Measurements from ENCODE around the gene CUL7. TPM values are rescaled to one million over a fixed set of nuclear protein-coding genes. Genes with fewer than 3 reads are reported as not detected.
A peak's percentile ranks its signal among the peaks of the same experiment; 100 is the strongest.
"Not testable (repeated sequence)": the region's sequence is repeated elsewhere in the genome, so short reads cannot be mapped to it uniquely, and the experiment has no call there.

The CUL7 gene
- polyA plus RNA-seq, 6 donors from 2014 or later = 3.1 to 6.4 (median 4.4) TPM

- H3K4me1 Mint-ChIP-seq = peaks cover 53 to 76% (median 67%) of the 10 kb centered on the region in 3 donors
- no peak for DNase-seq
- peak overlapping the region; percentile 52 to 96 (median 91) for H3K27ac Mint-ChIP-seq
- H3K36me3 Mint-ChIP-seq = peaks cover 0 to 5% of the 10 kb centered on the region in 2 donors
- H3K9me3 Mint-ChIP-seq = no peaks in the 10 kb centered on the region
- H3K4me3 Mint-ChIP-seq = peak overlapping the region; percentile 84 to 99 (median 96)
- ATAC-seq (ENCODE audit: low read depth in 2 of 2) = no peak
- no peaks in the 10 kb centered on the region for H3K27me3 Mint-ChIP-seq
These were observed 40.4 kb downstream of the CUL7 start for GRCh38 chr6:43013097-43013842.

GRCh38 chr6:43012364-43012763 lies 41.3 kb downstream of the CUL7 start:
- peak overlapping the region in 4 of 6 donors; percentile 58 to 96 (median 76) for H3K27ac Mint-ChIP-seq
- H3K4me3 Mint-ChIP-seq = peak overlapping the region; percentile 28 to 99 (median 88)
- no peaks in the 10 kb centered on the region for H3K9me3 Mint-ChIP-seq
- no peak for ATAC-seq (ENCODE audit: low read depth in 2 of 2)
- H3K27me3 Mint-ChIP-seq = no peaks in the 10 kb centered on the region
- no peaks in the 10 kb centered on the region for H3K36me3 Mint-ChIP-seq
- DNase-seq = no peak
- peaks cover 47 to 70% (median 62%) of the 10 kb centered on the region in 3 donors for H3K4me1 Mint-ChIP-seq

GRCh38 chr6:43011207-43011606 lies 42.4 kb downstream of the CUL7 start:
- DNase-seq = no peak
- no peaks in the 10 kb centered on the region for H3K27me3 Mint-ChIP-seq
- peaks cover 0 to 1% of the 10 kb centered on the region in 2 donors for H3K36me3 Mint-ChIP-seq
- peaks cover 46 to 59% (median 55%) of the 10 kb centered on the region in 3 donors for H3K4me1 Mint-ChIP-seq
- no peak for ATAC-seq (ENCODE audit: low read depth in 2 of 2)
- H3K27ac Mint-ChIP-seq = peak overlapping the region in 2 of 6 donors; percentile 90 to 96
- H3K4me3 Mint-ChIP-seq = peak overlapping the region in 2 of 8 donors; percentile 69 to 84
- no peaks in the 10 kb centered on the region for H3K9me3 Mint-ChIP-seq

DNA sequence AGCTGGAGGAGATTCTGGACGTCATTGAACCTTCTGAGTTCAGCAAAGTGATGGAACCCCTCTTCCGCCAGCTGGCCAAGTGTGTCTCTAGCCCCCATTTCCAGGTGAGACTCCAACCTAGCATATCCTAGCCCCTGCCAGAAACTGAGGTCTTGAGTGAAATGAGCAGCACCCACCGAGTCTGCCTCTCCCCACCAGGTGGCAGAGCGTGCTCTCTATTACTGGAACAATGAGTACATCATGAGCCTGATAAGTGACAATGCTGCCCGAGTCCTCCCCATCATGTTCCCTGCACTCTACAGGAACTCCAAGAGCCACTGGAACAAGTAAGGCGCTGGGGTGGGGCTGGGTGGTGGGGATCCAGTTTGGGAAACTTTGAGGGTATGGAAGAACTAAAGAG lies 44.5 kb downstream of the CUL7 start:
- no peaks in the 10 kb centered on the region for H3K9me3 Mint-ChIP-seq
- peak overlapping the region in 2 of 6 donors; percentile 54 to 64 for H3K27ac Mint-ChIP-seq
- H3K36me3 Mint-ChIP-seq = peaks cover 0 to 7% of the 10 kb centered on the region in 2 donors
- H3K27me3 Mint-ChIP-seq = no peaks in the 10 kb centered on the region
- DNase-seq (no peak), ATAC-seq (ENCODE audit: low read depth in 2 of 2) (no peak)
- peaks cover 38 to 43% (median 41%) of the 10 kb centered on the region in 3 donors for H3K4me1 Mint-ChIP-seq
- H3K4me3 Mint-ChIP-seq = no peak overlapping the region

DNA sequence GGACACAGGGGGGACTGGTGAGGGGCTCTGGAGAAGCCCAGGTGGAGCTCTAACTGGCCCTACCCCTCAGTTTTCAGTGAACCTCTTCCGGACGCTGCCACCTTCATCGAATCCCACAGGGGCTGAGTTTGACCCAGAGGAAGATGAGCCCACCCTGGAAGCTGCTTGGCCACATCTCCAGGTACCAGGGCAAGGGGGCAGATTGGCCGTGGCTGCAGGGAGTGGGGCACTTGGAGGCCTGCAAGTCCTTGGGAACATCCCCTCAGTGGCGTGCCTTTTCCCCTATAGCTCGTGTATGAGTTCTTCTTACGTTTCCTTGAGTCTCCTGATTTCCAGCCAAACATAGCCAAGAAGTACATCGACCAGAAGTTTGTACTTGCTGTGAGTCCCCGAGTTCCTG lies 46.5 kb downstream of the CUL7 start:
- no peak overlapping the region for H3K4me3 Mint-ChIP-seq
- H3K9me3 Mint-ChIP-seq = no peaks in the 10 kb centered on the region
- no peaks in the 10 kb centered on the region for H3K27me3 Mint-ChIP-seq
- peaks cover 18 to 23% (median 21%) of the 10 kb centered on the region in 3 donors for H3K4me1 Mint-ChIP-seq
- DNase-seq (no peak), ATAC-seq (ENCODE audit: low read depth in 2 of 2) (no peak)
- peaks cover 0 to 7% of the 10 kb centered on the region in 2 donors for H3K36me3 Mint-ChIP-seq
- H3K27ac Mint-ChIP-seq = peak overlapping the region in 1 of 6 donors; percentile 56

- peaks cover 11 to 15% (median 12%) of the 10 kb centered on the region in 3 donors for H3K4me1 Mint-ChIP-seq
- no peaks in the 10 kb centered on the region for H3K9me3 Mint-ChIP-seq
- peaks cover 0 to 7% of the 10 kb centered on the region in 2 donors for H3K36me3 Mint-ChIP-seq
- no peak overlapping the region for H3K4me3 Mint-ChIP-seq
- ATAC-seq (ENCODE audit: low read depth in 2 of 2) (no peak), DNase-seq (no peak)
- no peaks in the 10 kb centered on the region for H3K27me3 Mint-ChIP-seq
- H3K27ac Mint-ChIP-seq = peak overlapping the region in 2 of 6 donors; percentile 62 to 69
These were observed 47.4 kb downstream of the CUL7 start for GRCh38 chr6:43006251-43006650.

DNA sequence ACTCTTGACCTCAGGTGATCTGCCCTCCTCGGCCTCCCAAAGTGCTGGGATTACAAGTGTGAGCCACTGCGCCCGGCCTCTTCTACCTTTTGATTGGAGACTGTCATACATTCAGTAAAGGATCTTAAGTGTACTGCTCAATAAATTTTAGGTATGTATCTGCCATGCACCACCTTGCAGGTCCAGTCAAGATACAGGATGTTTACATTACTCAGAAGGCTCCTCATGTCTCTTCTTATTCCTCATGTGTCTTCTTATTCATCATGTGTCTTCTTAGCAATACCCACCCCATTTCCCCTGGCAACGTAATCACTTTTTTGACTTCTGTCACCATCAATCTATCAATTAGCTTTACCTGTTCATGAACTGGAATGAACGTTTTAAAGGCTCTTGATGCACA lies 47.8 kb downstream of the CUL7 start:
- DNase-seq = no peak
- Mint-ChIP-seq H3K36me3 (peaks cover 0 to 7% of the 10 kb centered on the region in 2 donors), H3K9me3 (no peaks in the 10 kb centered on the region), H3K4me3 (no peak overlapping the region), H3K4me1 (peaks cover 8 to 14% (median 10%) of the 10 kb centered on the region in 3 donors), H3K27ac (no peak overlapping the region), H3K27me3 (no peaks in the 10 kb centered on the region)
- ATAC-seq (ENCODE audit: low read depth in 2 of 2) = no peak

DNA sequence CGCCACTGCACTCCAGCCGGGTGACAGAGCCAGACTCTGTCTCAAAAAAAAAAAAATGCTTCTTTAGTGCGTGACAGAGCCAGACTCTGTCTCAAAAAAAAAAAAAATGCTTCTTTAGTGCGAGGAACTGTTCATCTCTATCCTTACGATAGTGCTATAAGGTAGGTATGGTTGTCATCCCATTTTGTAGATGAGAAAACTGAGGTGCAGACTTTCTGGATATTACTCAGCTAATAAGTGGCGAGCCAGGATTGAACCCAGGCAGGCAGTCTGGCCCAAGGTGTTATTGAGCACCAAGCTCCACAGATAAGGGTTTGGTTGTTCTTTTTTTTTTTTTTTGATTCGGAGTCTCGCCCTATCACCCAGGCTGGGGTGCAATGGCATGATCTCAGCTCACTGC lies 51.8 kb downstream of the CUL7 start:
- peaks cover 0 to 7% of the 10 kb centered on the region in 2 donors for H3K36me3 Mint-ChIP-seq

GRCh38 chr6:42998205-42998604 lies 55.4 kb downstream of the CUL7 start:
- H3K27me3 Mint-ChIP-seq; H3K9me3 Mint-ChIP-seq; H3K27ac Mint-ChIP-seq; H3K36me3 Mint-ChIP-seq; DNase-seq; ATAC-seq (ENCODE audit: low read depth in 2 of 2); H3K4me3 Mint-ChIP-seq; H3K4me1 Mint-ChIP-seq: not testable (repeated sequence)

More for the DNA sequence above, 51.8 kb downstream of the CUL7 start:
- H3K27ac Mint-ChIP-seq = no peak overlapping the region
- peaks cover 0 to 4% (median 0%) of the 10 kb centered on the region in 3 donors for H3K4me1 Mint-ChIP-seq
- ATAC-seq (ENCODE audit: low read depth in 2 of 2) (no peak), DNase-seq (no peak)
- no peaks in the 10 kb centered on the region for H3K9me3 Mint-ChIP-seq
- H3K4me3 Mint-ChIP-seq = no peak overlapping the region
- H3K27me3 Mint-ChIP-seq = no peaks in the 10 kb centered on the region

GRCh38 chr6:42996513-42996912 lies 57.1 kb downstream of the CUL7 start:
- H3K36me3 Mint-ChIP-seq = no peaks in the 10 kb centered on the region
- ATAC-seq (ENCODE audit: low read depth in 2 of 2) = no peak
- no peaks in the 10 kb centered on the region for H3K9me3 Mint-ChIP-seq
- H3K27ac Mint-ChIP-seq = no peak overlapping the region
- no peaks in the 10 kb centered on the region for H3K27me3 Mint-ChIP-seq
- no peak for DNase-seq
- H3K4me1 Mint-ChIP-seq = peaks cover 0 to 11% (median 3%) of the 10 kb centered on the region in 3 donors
- H3K4me3 Mint-ChIP-seq = no peak overlapping the region

DNA sequence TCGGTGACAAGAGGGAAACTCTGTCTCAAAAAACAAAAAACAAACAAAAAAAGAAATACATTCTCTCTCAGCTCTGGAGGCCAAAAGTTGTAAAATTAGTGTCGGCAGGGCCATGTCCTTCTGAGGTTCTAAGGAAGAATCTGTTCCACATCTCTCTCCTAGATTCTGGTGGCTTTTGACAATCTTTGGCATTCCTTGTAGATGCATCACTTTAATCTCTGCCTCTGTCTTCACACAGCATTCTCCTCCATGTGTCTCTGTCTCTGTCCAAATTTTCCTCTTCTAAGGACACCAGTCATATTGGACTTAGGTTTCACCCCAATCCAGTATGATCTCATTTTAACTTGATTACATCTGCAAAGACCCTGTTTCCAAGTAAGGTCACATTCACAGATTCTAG lies 60.2 kb downstream of the CUL7 start:
- Mint-ChIP-seq H3K9me3 (no peaks in the 10 kb centered on the region), H3K4me1 (peaks cover 3 to 17% (median 3%) of the 10 kb centered on the region in 3 donors), H3K4me3 (no peak overlapping the region), H3K27me3 (no peaks in the 10 kb centered on the region), H3K36me3 (no peaks in the 10 kb centered on the region), H3K27ac (no peak overlapping the region)
- ATAC-seq (ENCODE audit: low read depth in 2 of 2) (no peak), DNase-seq (no peak)

GRCh38 chr6:42989923-42990322 lies 63.7 kb downstream of the CUL7 start:
- Mint-ChIP-seq H3K27ac (peak overlapping the region in 1 of 6 donors; percentile 44), H3K4me3 (peak overlapping the region in 1 of 8 donors; percentile 56), H3K9me3 (no peaks in the 10 kb centered on the region), H3K27me3 (no peaks in the 10 kb centered on the region), H3K4me1 (peaks cover 37 to 44% (median 38%) of the 10 kb centered on the region in 3 donors), H3K36me3 (no peaks in the 10 kb centered on the region)
- ATAC-seq (ENCODE audit: low read depth in 2 of 2) (no peak), DNase-seq (no peak)

- Mint-ChIP-seq H3K36me3 (no peaks in the 10 kb centered on the region), H3K27ac (no peak overlapping the region), H3K27me3 (no peaks in the 10 kb centered on the region), H3K4me1 (peaks cover 45 to 52% (median 45%) of the 10 kb centered on the region in 3 donors), H3K4me3 (peak overlapping the region in 2 of 8 donors; percentile 30 to 91), H3K9me3 (no peaks in the 10 kb centered on the region)
- DNase-seq (no peak), ATAC-seq (ENCODE audit: low read depth in 2 of 2) (no peak)
These were observed 65.1 kb downstream of the CUL7 start for GRCh38 chr6:42988486-42989020.
